Measurements from ENCODE around the gene C1S. TPM values are rescaled to one million over a fixed set of nuclear protein-coding genes. Genes with fewer than 3 reads are reported as not detected.

Gene C1S
- total RNA-seq, 1 donor from 2014 or later, result 2.4 TPM

DNA sequence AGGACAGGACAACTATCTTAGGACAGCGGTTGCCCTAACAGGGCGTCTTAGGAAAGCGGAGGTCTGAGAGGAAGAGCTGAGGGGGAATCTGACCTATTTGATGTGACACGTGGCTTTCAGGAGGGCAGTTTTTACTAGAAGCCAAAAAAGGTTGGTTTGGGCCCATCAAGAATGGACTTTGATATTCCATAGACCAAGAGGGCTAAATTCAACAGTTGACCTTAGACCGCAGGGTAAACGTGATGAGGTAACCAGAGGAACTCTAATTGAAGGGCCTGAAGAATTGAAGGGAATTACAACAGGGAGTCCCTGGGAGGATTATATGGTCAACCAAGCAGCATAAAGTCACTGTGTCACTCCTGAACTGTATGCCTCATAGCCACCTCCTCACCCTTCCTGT, 11.5 kb downstream of the C1S start:
- H3K27ac Mint-ChIP-seq, result no peak overlapping the region
- no peak overlapping the region for H3K4me3 Mint-ChIP-seq
- H3K9me3 Mint-ChIP-seq, result no peaks in the 10 kb centered on the region
- intact Hi-C loops (cut with micrococcal nuclease), result no loop called here
- no peaks in the 10 kb centered on the region for H3K36me3 Mint-ChIP-seq (ENCODE audit: low read depth)
- no peak for DNase-seq (ENCODE audit: low spot score)
- peaks cover 9% of the 10 kb centered on the region for H3K4me1 Mint-ChIP-seq (ENCODE audit: low read depth)
- peaks cover 22% of the 10 kb centered on the region for H3K27me3 Mint-ChIP-seq (ENCODE audit: insufficient read depth)

DNA sequence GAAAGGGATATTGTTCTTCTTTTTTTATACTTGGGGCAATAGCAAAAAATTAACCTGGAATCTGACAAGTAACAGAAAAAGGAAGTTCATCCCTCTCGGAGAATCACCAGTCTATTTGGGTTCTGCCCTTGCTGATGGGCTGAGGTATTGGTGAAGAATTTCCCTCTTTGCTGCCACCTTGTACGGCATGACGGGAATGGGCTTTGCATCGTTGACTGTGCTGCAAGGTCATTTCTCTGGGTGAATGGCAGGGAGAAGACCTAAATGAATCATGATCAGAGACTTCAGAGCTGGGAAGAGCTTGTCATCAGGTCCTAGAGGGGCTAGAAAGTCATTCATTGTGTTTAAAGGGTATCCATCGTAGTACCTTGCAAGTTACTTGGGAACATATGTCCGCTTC, 12.0 kb downstream of the C1S start:
- Mint-ChIP-seq H3K4me3 (no peak overlapping the region), H3K27me3 (ENCODE audit: insufficient read depth) (peaks cover 23% of the 10 kb centered on the region)

DNA sequence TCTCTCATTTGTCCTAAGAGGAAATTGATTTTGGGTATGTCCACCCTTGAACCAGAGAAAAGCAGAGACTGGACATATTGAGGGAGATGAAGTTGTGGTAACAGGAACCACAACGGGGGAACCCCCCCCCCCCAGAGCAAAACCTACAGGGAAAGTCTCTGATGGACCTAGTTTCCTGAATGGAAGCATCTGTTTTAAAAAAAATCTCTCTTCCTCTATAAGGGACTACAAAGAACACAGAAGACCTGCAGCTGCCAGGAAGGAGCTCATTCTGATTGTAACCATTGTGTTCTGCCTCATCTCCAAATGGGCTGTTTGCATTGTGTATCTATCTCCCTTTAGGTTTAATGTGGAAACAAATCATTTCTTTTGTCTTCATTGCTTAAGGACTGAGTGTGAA, 13.4 kb downstream of the C1S start:
- no peak overlapping the region for H3K27ac Mint-ChIP-seq
- H3K4me3 Mint-ChIP-seq, result no peak overlapping the region
- H3K4me1 Mint-ChIP-seq (ENCODE audit: low read depth), result peaks cover 9% of the 10 kb centered on the region
- no peaks in the 10 kb centered on the region for H3K36me3 Mint-ChIP-seq (ENCODE audit: low read depth)
- H3K9me3 Mint-ChIP-seq, result no peaks in the 10 kb centered on the region
- intact Hi-C loops (cut with micrococcal nuclease), result no loop called here
- no peak for DNase-seq (ENCODE audit: low spot score)
- peaks cover 19% of the 10 kb centered on the region for H3K27me3 Mint-ChIP-seq (ENCODE audit: insufficient read depth)

More for the DNA sequence above, 12.0 kb downstream of the C1S start:
- DNase-seq (ENCODE audit: low spot score), result no peak
- H3K36me3 Mint-ChIP-seq (ENCODE audit: low read depth), result no peaks in the 10 kb centered on the region
- H3K9me3 Mint-ChIP-seq, result no peaks in the 10 kb centered on the region
- H3K27ac Mint-ChIP-seq, result no peak overlapping the region
- intact Hi-C loops (cut with micrococcal nuclease), result no loop called here
- H3K4me1 Mint-ChIP-seq (ENCODE audit: low read depth), result peaks cover 9% of the 10 kb centered on the region

DNA sequence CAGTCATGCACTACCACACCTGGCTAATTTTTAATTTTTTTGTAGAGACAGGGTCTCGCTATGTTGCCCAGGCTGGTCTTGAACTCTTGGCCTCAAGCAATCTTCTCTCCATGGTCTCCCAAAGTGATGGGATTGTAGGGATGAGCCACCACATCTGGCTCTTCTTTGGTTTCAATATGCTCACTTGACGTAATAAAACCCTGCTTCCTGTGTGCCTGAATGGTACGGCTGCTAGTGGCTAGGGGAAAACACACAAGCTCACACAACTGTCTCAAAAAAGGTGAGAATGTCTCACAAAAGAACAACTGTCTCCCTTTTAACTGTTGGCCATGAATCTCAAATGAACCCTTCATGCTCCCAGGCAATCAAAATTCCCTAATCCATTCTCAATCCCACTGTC, 15.0 kb downstream of the C1S start:
- H3K9me3 Mint-ChIP-seq, result no peaks in the 10 kb centered on the region
- no peak for DNase-seq (ENCODE audit: low spot score)
- intact Hi-C loops (cut with micrococcal nuclease), result no loop called here
- no peak overlapping the region for H3K4me3 Mint-ChIP-seq
- peaks cover 17% of the 10 kb centered on the region for H3K27me3 Mint-ChIP-seq (ENCODE audit: insufficient read depth)
- H3K4me1 Mint-ChIP-seq (ENCODE audit: low read depth), result peaks cover 9% of the 10 kb centered on the region
- H3K36me3 Mint-ChIP-seq (ENCODE audit: low read depth), result no peaks in the 10 kb centered on the region
- H3K27ac Mint-ChIP-seq, result no peak overlapping the region

DNA sequence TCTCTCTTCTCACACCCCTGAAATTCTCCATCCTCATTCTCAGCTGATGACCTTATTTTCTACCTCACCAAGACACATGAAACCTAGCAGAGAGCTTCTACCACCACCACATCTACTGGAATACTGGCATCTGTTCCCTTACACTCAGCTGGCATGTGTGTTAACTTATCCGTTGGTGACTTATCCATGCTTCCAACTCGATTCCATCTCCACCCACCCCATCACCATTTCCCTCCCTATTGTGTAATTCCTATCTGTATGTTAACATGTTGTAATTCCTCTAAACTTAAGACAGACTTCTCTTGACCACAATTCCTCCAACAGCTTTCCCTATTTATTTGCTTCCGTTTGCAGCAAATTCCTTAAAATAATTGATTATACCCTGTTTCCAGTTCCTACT, 15.4 kb downstream of the C1S start:
- Mint-ChIP-seq H3K9me3 (no peaks in the 10 kb centered on the region), H3K27me3 (ENCODE audit: insufficient read depth) (peaks cover 17% of the 10 kb centered on the region), H3K4me1 (ENCODE audit: low read depth) (peaks cover 9% of the 10 kb centered on the region), H3K27ac (no peak overlapping the region), H3K36me3 (ENCODE audit: low read depth) (no peaks in the 10 kb centered on the region), H3K4me3 (no peak overlapping the region)
- DNase-seq (ENCODE audit: low spot score), result no peak
- intact Hi-C loops (cut with micrococcal nuclease), result no loop called here

DNA sequence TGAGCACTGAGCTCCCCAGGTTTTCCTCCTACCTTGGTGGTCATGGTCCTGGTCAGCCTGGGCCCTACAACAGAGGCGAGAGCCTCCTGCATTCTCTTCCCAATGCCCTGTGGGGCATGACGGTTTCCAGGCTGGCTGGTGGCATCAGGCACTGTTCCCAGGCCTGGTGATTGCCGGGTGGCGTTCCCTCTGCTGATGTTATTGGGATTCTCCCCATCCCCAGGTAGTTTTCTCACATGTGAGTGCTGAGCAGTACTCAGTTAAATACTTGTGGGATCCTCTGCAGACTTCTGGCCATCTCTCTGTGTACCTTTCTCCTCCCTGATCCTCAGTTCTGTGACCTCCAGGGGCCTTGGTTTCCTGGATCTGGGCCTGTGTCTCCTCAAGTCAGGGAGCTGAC, 16.0 kb downstream of the C1S start:
- Mint-ChIP-seq H3K27me3 (ENCODE audit: insufficient read depth) (peaks cover 17% of the 10 kb centered on the region), H3K4me1 (ENCODE audit: low read depth) (peaks cover 9% of the 10 kb centered on the region), H3K27ac (no peak overlapping the region), H3K36me3 (ENCODE audit: low read depth) (no peaks in the 10 kb centered on the region), H3K9me3 (no peaks in the 10 kb centered on the region), H3K4me3 (no peak overlapping the region)
- DNase-seq (ENCODE audit: low spot score), result no peak
- intact Hi-C loops (cut with micrococcal nuclease), result no loop called here

DNA sequence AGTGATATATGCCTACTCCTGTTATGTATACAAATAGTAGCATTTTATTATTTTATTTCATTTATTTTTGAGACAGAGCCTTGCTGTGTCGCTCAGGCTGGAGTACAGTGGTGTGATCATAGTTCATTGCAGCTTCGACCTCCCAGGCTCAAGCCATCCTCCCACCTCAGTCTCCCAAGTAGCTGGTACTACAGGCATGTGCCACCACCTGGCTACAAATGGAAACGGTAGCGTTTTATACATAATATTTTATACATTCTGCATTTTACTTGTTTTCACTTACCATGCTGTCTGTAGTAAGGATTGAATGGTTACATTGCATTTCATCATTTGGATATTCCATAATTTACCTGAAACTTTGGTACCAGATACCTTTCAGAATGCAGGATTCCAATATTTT, 17.6 kb downstream of the C1S start:
- peaks cover 8% of the 10 kb centered on the region for H3K27me3 Mint-ChIP-seq (ENCODE audit: insufficient read depth)
- H3K4me1 Mint-ChIP-seq (ENCODE audit: low read depth), result peaks cover 9% of the 10 kb centered on the region
- no peak overlapping the region for H3K27ac Mint-ChIP-seq
- DNase-seq (ENCODE audit: low spot score), result no peak
- peaks cover 3% of the 10 kb centered on the region for H3K9me3 Mint-ChIP-seq
- H3K4me3 Mint-ChIP-seq, result no peak overlapping the region
- intact Hi-C loops (cut with micrococcal nuclease), result no loop called here
- peaks cover 3% of the 10 kb centered on the region for H3K36me3 Mint-ChIP-seq (ENCODE audit: low read depth)

DNA sequence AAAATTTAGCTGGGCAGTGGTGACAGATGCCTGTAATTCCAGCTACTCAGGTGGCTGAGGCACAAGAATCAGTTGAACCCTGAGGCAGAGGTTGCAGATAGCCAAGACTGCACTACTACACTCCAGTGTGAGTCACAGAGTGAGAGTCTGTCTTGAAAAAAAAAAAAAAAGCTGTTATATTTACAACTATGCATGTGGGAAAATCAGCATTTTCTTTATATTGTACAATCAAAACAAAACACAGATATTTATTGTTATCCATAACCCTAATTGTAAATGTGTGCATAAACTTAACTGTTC, 19.3 kb downstream of the C1S start:
- Mint-ChIP-seq H3K36me3 (ENCODE audit: low read depth) (peaks cover 5% of the 10 kb centered on the region), H3K4me1 (ENCODE audit: low read depth) (peaks cover 9% of the 10 kb centered on the region), H3K27ac (no peak overlapping the region), H3K27me3 (ENCODE audit: insufficient read depth) (peaks cover 6% of the 10 kb centered on the region), H3K9me3 (peaks cover 6% of the 10 kb centered on the region), H3K4me3 (no peak overlapping the region)
- intact Hi-C loops (cut with micrococcal nuclease), result no loop called here
- no peak for DNase-seq (ENCODE audit: low spot score)

DNA sequence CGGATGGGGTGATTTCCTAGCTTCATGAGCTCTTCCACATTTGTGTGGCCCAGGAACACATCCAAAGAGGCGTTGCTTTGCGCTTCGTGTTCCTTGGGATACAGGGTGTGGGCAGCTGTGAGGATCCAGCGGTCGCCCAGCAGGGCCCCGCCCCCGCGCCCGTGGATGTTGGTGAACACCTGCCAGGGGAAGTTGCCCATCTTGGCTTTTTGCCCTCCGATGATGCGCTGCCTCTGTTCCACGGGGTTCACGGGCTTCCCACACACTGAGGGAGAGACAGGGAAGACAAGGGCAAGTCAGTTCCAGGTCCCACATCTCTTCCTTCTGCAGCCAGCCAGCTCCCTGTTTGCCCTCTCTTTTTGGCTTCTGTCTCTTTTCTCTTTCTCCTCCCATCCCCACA, 20.5 kb downstream of the C1S start:
- H3K27ac Mint-ChIP-seq, result no peak overlapping the region
- intact Hi-C loops (cut with micrococcal nuclease), result no loop called here
- H3K9me3 Mint-ChIP-seq, result peaks cover 6% of the 10 kb centered on the region
- no peak for DNase-seq (ENCODE audit: low spot score)
- peaks cover 6% of the 10 kb centered on the region for H3K27me3 Mint-ChIP-seq (ENCODE audit: insufficient read depth)
- peaks cover under 1% of the 10 kb centered on the region for H3K4me1 Mint-ChIP-seq (ENCODE audit: low read depth)
- H3K36me3 Mint-ChIP-seq (ENCODE audit: low read depth), result peaks cover 5% of the 10 kb centered on the region
- no peak overlapping the region for H3K4me3 Mint-ChIP-seq

DNA sequence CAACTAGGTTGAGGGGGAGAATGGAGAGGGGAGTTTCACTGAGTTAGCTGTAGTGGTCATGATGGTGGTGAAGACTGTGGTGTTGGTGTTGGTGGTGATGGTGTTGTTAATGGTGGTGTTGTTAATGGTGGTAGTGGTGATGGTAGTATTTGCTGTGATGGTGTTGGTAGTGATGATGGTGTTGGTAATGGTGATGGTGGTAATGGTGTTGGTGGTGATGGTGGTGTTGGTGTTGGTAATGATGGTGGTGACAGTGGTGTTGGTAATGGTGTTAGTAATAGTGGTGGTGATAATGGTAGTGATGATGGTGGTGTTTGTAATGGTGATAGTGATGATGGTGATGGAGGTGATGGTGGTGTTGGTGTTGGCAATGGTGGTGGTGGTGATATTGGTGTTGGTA, 22.6 kb downstream of the C1S start:
- intact Hi-C loops (cut with micrococcal nuclease), result no loop called here
- Mint-ChIP-seq H3K4me3 (no peak overlapping the region), H3K9me3 (peaks cover 6% of the 10 kb centered on the region), H3K4me1 (ENCODE audit: low read depth) (no peaks in the 10 kb centered on the region), H3K36me3 (ENCODE audit: low read depth) (peaks cover 5% of the 10 kb centered on the region), H3K27ac (no peak overlapping the region), H3K27me3 (ENCODE audit: insufficient read depth) (peaks cover 3% of the 10 kb centered on the region)
- no peak for DNase-seq (ENCODE audit: low spot score)

DNA sequence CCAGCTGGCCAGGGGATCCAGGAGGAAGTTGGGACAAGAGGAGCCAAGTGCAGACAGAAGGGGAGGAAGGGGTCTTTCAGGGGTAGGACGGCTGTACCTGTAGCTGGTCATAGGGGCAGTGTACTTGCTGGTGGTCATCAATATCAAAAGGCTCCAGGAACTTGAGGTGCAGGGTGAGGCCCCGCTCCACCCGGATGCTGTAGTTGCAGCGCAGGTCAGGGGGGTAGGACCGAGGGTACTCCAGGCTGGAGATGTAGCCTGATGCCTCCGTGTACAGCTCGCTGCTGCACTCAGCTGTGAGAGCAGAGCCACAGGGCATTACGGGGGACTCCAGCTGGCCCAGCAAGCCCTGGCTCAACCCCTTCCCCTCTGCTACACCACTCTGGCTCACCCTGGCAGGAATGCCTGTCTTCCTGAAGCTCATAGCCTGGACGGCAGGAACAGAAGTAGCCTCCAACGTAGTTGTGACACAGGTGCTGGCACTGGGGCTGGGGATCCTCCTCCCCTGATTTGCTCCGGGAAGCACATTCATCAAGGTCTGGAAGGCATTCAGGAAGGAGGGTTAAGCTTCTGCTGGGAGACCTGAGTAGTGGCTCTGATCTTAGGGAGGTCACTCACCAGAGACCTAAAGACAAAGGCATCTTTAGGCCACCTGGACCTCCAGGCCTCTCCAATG, 28.8 kb downstream of the C1S start:
- no peak overlapping the region for H3K4me3 Mint-ChIP-seq
- intact Hi-C loops (cut with micrococcal nuclease), result no loop called here
- H3K27me3 Mint-ChIP-seq (ENCODE audit: insufficient read depth), result peaks cover 6% of the 10 kb centered on the region
- no peak for DNase-seq (ENCODE audit: low spot score)
- H3K4me1 Mint-ChIP-seq (ENCODE audit: low read depth), result peaks cover 8% of the 10 kb centered on the region
- no peak overlapping the region for H3K27ac Mint-ChIP-seq
- no peaks in the 10 kb centered on the region for H3K36me3 Mint-ChIP-seq (ENCODE audit: low read depth)
- no peaks in the 10 kb centered on the region for H3K9me3 Mint-ChIP-seq

DNA sequence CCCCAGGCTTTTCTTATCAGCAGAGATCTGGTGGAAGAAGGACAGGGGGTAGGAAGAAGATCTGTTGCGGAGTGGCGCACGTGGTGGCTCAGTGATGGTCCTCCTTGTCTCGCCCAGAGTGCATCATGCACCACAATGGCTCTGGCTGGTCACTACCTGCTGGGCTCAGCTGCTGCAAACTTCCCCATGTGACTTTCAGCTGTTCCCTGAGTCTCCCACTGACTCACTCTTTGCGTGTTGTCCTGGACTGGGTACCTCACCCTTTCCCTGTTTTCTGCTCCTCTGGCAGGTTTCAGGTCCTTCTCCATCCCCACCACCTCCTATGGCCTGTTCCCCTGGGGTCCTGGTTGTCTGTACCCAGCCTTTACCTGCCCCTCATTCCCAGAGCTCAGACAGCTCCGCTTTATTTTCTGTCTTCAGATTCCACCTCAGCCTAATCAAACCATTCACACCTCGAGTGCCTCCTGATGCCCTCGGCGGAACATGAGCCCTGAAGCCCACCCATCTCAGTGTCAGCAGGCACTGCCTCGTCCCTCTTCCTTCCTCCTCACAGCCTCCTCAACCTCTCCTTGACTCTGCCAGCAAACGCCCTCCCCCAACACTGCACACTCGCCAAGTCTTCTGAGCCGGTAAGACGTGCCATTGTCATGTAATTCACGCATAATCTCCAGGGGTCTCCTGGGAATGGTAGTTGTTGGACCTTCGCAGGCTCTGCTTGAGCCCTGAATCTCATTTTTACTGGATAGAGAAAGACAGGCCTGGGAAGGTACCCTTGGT, 29.9 kb downstream of the C1S start:
- Mint-ChIP-seq H3K9me3 (no peaks in the 10 kb centered on the region), H3K27me3 (ENCODE audit: insufficient read depth) (peaks cover 6% of the 10 kb centered on the region), H3K36me3 (ENCODE audit: low read depth) (no peaks in the 10 kb centered on the region), H3K4me3 (no peak overlapping the region), H3K4me1 (ENCODE audit: low read depth) (peaks cover 8% of the 10 kb centered on the region), H3K27ac (no peak overlapping the region)
- intact Hi-C loops (cut with micrococcal nuclease), result loop anchor here (5.0 kb wide), 1 partner anchor 118 kb away; the partner anchor contains the start of genes EMG1 and PHB2
- no peak for DNase-seq (ENCODE audit: low spot score)

DNA sequence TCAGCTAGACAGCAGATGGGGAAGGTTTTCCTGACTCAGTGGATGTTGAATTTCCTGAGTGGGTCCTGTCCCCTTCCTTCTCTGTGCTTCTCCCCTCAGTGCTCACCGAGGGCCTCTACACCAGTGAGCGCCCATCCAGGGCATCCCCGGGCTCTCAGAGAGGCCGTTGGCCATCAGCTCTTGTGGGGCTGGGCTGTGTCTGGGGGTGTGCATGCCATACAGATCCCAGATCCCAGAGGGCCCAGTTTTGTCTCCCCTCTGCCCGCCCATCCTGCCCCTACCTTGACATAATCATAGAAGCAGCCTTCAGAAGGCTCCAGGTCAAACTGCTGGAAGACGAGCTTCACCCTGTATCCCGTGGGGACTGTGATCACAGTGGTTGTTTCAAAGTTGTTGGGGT, 30.7 kb downstream of the C1S start:
- Mint-ChIP-seq H3K4me1 (ENCODE audit: low read depth) (peaks cover 8% of the 10 kb centered on the region), H3K36me3 (ENCODE audit: low read depth) (no peaks in the 10 kb centered on the region), H3K27ac (no peak overlapping the region), H3K27me3 (ENCODE audit: insufficient read depth) (peaks cover 6% of the 10 kb centered on the region), H3K4me3 (no peak overlapping the region), H3K9me3 (no peaks in the 10 kb centered on the region)
- DNase-seq (ENCODE audit: low spot score), result no peak
- intact Hi-C loops (cut with micrococcal nuclease), result loop anchor here (5.0 kb wide), 1 partner anchor 119 kb away; the partner anchor contains the start of genes EMG1 and PHB2

Measured in activated T-helper 1 cell treated with anti-CD3 and anti-CD28 coated beads, Interleukin-12 subunit alpha, Interleukin-12 subunit beta, Interleukin-2, Interleukin-4 antibody, amounts not matched to agents 30 ng/mL and 10 ng/mL and 1 ng/mL, durations not matched to agents 14 hours and 24 hours and 36 hours (primary cell).